Renal cortex interstitium (tissue), 15 donors: ENCODE measurements around the gene NT5DC2. TPM values are rescaled to one million over a fixed set of nuclear protein-coding genes. Genes with fewer than 3 reads are reported as not detected.

ENCODE experiments used
- DNase-seq, 11 donors: peaks; one replicate each; pipeline ENCODE4 v3.0.0-alpha.2; 2013; ENCODE audit warnings: low read depth in 9 of 11, low spot score in 4 of 11; ENCODE audit errors: extremely low read depth in 1 of 11
- long read RNA-seq, 16 experiments: transcript quantifications; one replicate each; lab custom pipeline, GENCODE V29; 2026
- polyA plus RNA-seq, 3 donors: library from polyadenylated mRNA; unstranded; fragments of 120-200 nt; gene quantifications; one replicate each; pipeline ENCODE4 v1.2.1, GENCODE V29; 2013; ENCODE audit not compliant: insufficient read length in 3 of 3

Gene NT5DC2
- 100 to 1,000 TPM; 142 to 196 (median 165) TPM for polyA plus RNA-seq
- long read RNA-seq, donor 1, transcript NT5DC2-202 (14 exons, 1,795 nt), result major isoform, 19 of 94 reads
- long read RNA-seq, donor 1, partial matches to known transcripts, result 52 of 94 reads
- long read RNA-seq, donor 1, other reads (novel, unspliced or antisense), result 20 of 94 reads
- long read RNA-seq, donor 2, transcript NT5DC2-202 (14 exons, 1,795 nt), result major isoform, 22 of 59 reads
- long read RNA-seq, donor 2, partial matches to known transcripts, result 33 of 59 reads
- long read RNA-seq, donor 2, other reads (novel, unspliced or antisense), result 0 of 59 reads
- long read RNA-seq, donor 3, transcript NT5DC2-202 (14 exons, 1,795 nt), result major isoform, 43 of 56 reads
- long read RNA-seq, donor 3, partial matches to known transcripts, result 7 of 56 reads
- long read RNA-seq, donor 3, other reads (novel, unspliced or antisense), result 0 of 56 reads
- long read RNA-seq, donor 4, transcript NT5DC2-202 (14 exons, 1,795 nt), result major isoform, 17 of 32 reads
- long read RNA-seq, donor 4, partial matches to known transcripts, result 10 of 32 reads
- long read RNA-seq, donor 4, other reads (novel, unspliced or antisense), result 0 of 32 reads
- long read RNA-seq, donor 5, result 0 reads
- long read RNA-seq, donor 6, transcript NT5DC2-202 (14 exons, 1,795 nt), result major isoform, 23 of 48 reads
- long read RNA-seq, donor 6, transcript NT5DC2-207 (2 exons, 453 nt), result minor isoform, 6 of 48 reads
- long read RNA-seq, donor 6, partial matches to known transcripts, result 16 of 48 reads
- long read RNA-seq, donor 6, other reads (novel, unspliced or antisense), result 0 of 48 reads
- long read RNA-seq, donor 7, transcript NT5DC2-202 (14 exons, 1,795 nt), result major isoform, 26 of 55 reads
- long read RNA-seq, donor 7, partial matches to known transcripts, result 22 of 55 reads
- long read RNA-seq, donor 7, other reads (novel, unspliced or antisense), result 0 of 55 reads
- long read RNA-seq, donor 8, transcript NT5DC2-202 (14 exons, 1,795 nt), result major isoform, 26 of 81 reads
- long read RNA-seq, donor 8, transcript NT5DC2-207 (2 exons, 453 nt), result minor isoform, 6 of 81 reads
- long read RNA-seq, donor 8, partial matches to known transcripts, result 35 of 81 reads
- long read RNA-seq, donor 8, other reads (novel, unspliced or antisense), result 10 of 81 reads
- long read RNA-seq, donor 9, transcript NT5DC2-202 (14 exons, 1,795 nt), result major isoform, 33 of 57 reads
- long read RNA-seq, donor 9, partial matches to known transcripts, result 12 of 57 reads
- long read RNA-seq, donor 9, other reads (novel, unspliced or antisense), result 7 of 57 reads
- long read RNA-seq, donor 10, transcript NT5DC2-202 (14 exons, 1,795 nt), result major isoform, 21 of 35 reads
- long read RNA-seq, donor 10, transcript NT5DC2-207 (2 exons, 453 nt), result minor isoform, 6 of 35 reads
- long read RNA-seq, donor 10, partial matches to known transcripts, result 5 of 35 reads
- long read RNA-seq, donor 10, other reads (novel, unspliced or antisense), result 0 of 35 reads
- long read RNA-seq, donor 11, transcript NT5DC2-202 (14 exons, 1,795 nt), result major isoform, 17 of 31 reads
- long read RNA-seq, donor 11, partial matches to known transcripts, result 7 of 31 reads
- long read RNA-seq, donor 11, other reads (novel, unspliced or antisense), result 5 of 31 reads
- long read RNA-seq, donor 12, transcript NT5DC2-202 (14 exons, 1,795 nt), result major isoform, 14 of 70 reads
- long read RNA-seq, donor 12, partial matches to known transcripts, result 6 of 70 reads
- long read RNA-seq, donor 12, other reads (novel, unspliced or antisense), result 45 of 70 reads
- long read RNA-seq, donor 13, transcript NT5DC2-202 (14 exons, 1,795 nt), result major isoform, 46 of 129 reads
- long read RNA-seq, donor 13, partial matches to known transcripts, result 64 of 129 reads
- long read RNA-seq, donor 13, other reads (novel, unspliced or antisense), result 11 of 129 reads
- long read RNA-seq, donor 14, transcript NT5DC2-202 (14 exons, 1,795 nt), result major isoform, 19 of 29 reads
- long read RNA-seq, donor 14, partial matches to known transcripts, result 7 of 29 reads
- long read RNA-seq, donor 14, other reads (novel, unspliced or antisense), result 0 of 29 reads
- long read RNA-seq, donor 15, transcript NT5DC2-202 (14 exons, 1,795 nt), result major isoform, 18 of 19 reads
- long read RNA-seq, donor 15, partial matches to known transcripts, result 0 of 19 reads
- long read RNA-seq, donor 15, other reads (novel, unspliced or antisense), result 0 of 19 reads
- long read RNA-seq, donor 16, transcript NT5DC2-202 (14 exons, 1,795 nt), result major isoform, 65 of 133 reads
- long read RNA-seq, donor 16, partial matches to known transcripts, result 42 of 133 reads
- long read RNA-seq, donor 16, other reads (novel, unspliced or antisense), result 14 of 133 reads

GRCh38 chr3:52533623-52534280 lies at the start of gene NT5DC2:
Gene NT5DC2 (minus strand): TSS chr3:52533857. CDS start chr3:52533737, 120 bp downstream.
- DNase-seq, result peak in 5 of 11 donors; percentile 62 to 70 (median 68)

DNA sequence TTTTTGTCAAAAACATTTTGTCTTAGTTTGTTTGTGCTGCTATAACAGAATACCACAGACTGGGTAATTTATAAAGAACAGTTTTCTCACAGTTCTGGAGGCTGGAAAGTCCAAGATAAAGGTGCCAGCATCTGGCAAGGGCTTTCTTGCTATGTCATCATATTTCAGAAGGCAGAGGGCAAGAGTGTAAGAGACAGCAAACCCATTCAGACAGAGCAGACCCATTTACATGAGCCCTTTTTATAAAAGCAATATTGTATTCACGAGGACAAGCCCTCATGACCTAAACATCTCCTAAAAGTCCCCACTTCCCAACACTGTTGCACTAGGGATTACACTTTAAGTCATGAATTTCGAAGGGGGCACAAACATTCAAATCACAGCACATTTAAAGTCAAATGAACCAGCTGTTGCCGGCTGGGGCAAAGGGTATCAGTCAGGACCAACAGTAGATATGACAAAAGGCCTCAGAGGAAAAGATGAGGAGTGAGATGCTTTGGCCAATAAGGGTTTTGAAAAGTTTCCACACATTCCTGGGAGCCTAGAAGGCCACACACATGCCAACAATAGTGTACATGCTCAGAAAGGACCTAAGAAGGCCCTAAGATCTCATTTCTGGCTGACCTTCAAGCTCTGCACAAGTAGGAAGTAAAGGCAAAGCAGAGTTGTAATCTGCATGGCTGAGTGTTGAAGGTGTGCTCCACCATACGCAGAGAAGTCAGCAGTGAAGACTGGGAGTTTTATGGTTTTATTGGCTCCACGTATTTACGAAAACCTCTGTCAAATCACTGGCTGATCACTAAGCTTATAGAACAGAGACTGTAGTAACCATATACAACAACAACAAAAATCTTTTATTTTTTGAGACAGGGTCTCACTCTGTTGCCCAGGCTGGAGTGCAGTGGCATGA lies 40.7 kb upstream of the NT5DC2 start:
- DNase-seq, result no peak

- no peak for DNase-seq
These were observed 38.6 kb upstream of the NT5DC2 start for GRCh38 chr3:52572221-52572620.

- DNase-seq, result no peak
These were observed 36.4 kb upstream of the NT5DC2 start for GRCh38 chr3:52570076-52570475.

DNA sequence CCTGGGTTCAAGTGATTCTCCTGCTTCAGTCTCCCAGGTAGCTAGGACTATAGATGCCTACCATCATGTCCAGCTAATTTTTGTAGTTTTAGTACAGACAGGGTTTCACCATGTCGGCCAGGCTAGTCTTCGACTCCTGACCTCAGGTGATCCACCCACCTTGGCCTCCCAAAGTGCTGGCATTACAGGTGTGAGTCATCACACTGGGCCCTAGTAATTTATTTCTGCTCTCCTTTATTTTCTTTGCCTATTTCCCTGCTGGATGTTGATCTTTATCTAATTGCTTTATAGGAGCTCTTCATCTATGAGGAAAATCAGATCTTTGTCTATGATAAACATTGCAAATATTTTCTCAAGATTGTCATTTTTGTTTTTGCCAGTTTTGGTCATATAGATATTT lies 34.4 kb upstream of the NT5DC2 start:
- DNase-seq, result no peak

GRCh38 chr3:52563984-52564383 lies 30.3 kb upstream of the NT5DC2 start:
- DNase-seq, result no peak

DNA sequence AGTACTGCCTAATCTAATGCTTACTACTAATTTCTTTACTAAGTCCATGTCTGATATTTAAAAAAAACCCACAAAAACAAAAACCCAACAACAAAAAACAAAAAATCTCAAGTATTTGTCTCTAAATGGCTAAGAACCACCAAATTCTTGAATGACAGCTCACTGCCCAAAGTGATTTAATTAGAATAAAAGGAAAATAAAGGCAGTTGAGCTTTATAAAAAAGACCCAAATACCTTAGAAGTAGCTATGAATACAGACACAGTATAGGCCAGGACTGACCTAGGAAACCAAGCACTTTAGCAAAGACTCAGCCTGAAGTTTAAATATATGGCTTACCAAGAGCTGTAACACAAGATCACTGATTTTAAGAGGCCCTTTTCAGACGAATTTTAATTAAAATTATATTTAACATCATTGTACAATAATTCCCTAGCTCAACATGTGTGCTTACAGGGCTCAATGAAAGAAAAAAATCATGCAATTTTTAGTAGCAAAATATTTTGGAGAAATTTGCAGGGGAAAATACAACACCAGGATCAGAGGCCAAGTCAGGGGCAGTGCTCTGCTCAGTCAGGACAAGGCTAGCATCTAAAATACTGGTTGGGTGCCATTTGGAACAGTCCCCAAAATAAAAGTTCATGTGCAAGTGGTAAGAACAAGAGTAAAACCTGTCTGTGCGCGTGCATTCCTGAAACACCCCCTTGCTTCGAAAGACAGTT lies 27.5 kb upstream of the NT5DC2 start:
- DNase-seq, result no peak

GRCh38 chr3:52558436-52558835 lies 24.8 kb upstream of the NT5DC2 start:
- DNase-seq, result no peak

- DNase-seq, result no peak
These were observed 23.6 kb upstream of the NT5DC2 start for GRCh38 chr3:52557011-52557960.

GRCh38 chr3:52555056-52555455 lies 21.4 kb upstream of the NT5DC2 start:
- no peak for DNase-seq

GRCh38 chr3:52554026-52554755 lies 20.5 kb upstream of the NT5DC2 start:
- DNase-seq, result no peak

DNA sequence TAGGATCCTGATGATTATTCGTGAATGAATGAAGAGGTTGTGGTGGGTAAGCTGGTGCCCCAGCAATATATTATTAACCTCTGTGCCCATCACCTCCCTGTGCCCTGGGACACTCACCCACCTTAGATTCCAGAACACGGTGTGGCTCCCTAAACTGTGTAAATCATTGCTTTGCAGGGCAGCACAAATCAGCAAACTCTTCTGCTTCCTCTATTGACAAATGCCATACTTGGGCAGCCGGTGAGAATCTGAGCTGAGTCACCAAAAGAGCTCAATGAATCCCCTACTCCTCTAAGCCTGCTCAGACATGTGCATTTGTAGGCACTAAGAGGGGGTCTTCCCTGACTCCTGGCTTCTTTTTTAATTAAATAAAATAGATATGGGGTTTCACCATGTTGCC lies 18.4 kb upstream of the NT5DC2 start:
- no peak for DNase-seq

- DNase-seq, result no peak
These were observed 17.5 kb upstream of the NT5DC2 start for GRCh38 chr3:52551118-52551517.
